Hepatocyte (in vitro differentiated cells): ENCODE measurements around the gene SORCS2.

Experiments
- EZH2phosphoT487 ChIP-seq: fragments of 200-600 bp; sonication (generic); IDR thresholded peaks from one replicate; pipeline ENCODE4 v1.6.1; 2018; ENCODE audit warnings: antibody characterized with exemption, mild to moderate bottlenecking, low read depth, moderate library complexity; ENCODE audit not compliant: unreplicated experiment, severe bottlenecking
- TF ChIP-seq, protein P1 (sequence below): fragments of 200-600 bp; sonication (generic); IDR thresholded peaks from 2 replicates; pipeline ENCODE4 v1.5.1; 2016; ENCODE audit warnings: antibody characterized with exemption, mild to moderate bottlenecking; ENCODE audit not compliant: poor library complexity

DNA sequence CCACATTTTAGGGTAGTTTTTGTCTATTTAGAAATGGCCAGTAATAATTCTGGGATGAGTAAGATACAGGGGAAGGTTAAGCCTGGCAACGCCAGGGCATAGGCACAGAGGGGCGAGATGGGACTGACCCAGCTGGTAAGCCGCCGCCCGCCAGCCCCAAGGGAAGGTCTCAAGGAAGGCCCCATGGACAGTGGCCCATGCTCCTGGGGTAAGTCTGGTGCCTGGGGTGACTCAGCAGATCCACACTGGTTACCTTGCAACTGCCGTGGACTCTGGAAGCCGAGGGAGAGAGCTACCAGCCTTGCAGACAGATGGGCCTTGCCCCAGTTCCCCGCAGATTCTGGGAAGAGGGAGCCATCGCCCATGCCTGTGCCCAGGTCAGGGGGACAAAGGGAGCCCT, 567.9 kb downstream of the SORCS2 start:
- TF ChIP-seq, protein P1, sequence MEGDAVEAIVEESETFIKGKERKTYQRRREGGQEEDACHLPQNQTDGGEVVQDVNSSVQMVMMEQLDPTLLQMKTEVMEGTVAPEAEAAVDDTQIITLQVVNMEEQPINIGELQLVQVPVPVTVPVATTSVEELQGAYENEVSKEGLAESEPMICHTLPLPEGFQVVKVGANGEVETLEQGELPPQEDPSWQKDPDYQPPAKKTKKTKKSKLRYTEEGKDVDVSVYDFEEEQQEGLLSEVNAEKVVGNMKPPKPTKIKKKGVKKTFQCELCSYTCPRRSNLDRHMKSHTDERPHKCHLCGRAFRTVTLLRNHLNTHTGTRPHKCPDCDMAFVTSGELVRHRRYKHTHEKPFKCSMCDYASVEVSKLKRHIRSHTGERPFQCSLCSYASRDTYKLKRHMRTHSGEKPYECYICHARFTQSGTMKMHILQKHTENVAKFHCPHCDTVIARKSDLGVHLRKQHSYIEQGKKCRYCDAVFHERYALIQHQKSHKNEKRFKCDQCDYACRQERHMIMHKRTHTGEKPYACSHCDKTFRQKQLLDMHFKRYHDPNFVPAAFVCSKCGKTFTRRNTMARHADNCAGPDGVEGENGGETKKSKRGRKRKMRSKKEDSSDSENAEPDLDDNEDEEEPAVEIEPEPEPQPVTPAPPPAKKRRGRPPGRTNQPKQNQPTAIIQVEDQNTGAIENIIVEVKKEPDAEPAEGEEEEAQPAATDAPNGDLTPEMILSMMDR, result no peak
- no peak for TF ChIP-seq EZH2phosphoT487
